ENCODE data around the gene WDR38. TPM values are rescaled to one million over a fixed set of nuclear protein-coding genes. Genes with fewer than 3 reads are reported as not detected.

The WDR38 gene
- total and polyA plus RNA-seq, 2 of the 13 experiments (the other 11 are each of a cell fraction or from before 2014, with no cell fraction given) = not detected

DNA sequence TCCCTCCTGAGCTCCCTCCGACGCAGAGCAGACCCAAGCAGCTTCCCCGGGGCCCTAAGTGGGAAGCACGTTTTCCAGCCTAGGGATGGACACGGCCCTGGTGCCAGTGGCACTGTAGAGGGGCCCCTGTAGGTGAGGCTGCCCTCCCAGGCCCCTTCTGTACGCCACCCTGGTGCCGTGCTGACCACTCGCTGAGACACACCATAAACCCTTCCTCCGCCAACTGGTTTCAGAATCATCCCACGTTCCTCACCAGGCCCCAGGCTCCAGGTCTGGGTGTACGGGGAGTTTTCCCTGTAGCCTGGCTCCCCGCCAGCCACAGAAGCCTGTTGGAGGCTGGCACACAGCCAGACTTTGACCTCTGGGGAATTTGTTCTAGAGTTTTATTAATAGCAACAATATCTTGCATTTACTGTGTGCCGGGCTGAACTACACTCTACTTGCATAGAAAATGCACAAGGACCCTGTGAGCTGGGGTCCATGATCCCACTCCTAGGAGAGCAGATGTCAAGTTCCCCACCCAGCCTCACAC, 18.2 kb upstream of the WDR38 start (continued):
- TF ChIP-seq, protein P1, sequence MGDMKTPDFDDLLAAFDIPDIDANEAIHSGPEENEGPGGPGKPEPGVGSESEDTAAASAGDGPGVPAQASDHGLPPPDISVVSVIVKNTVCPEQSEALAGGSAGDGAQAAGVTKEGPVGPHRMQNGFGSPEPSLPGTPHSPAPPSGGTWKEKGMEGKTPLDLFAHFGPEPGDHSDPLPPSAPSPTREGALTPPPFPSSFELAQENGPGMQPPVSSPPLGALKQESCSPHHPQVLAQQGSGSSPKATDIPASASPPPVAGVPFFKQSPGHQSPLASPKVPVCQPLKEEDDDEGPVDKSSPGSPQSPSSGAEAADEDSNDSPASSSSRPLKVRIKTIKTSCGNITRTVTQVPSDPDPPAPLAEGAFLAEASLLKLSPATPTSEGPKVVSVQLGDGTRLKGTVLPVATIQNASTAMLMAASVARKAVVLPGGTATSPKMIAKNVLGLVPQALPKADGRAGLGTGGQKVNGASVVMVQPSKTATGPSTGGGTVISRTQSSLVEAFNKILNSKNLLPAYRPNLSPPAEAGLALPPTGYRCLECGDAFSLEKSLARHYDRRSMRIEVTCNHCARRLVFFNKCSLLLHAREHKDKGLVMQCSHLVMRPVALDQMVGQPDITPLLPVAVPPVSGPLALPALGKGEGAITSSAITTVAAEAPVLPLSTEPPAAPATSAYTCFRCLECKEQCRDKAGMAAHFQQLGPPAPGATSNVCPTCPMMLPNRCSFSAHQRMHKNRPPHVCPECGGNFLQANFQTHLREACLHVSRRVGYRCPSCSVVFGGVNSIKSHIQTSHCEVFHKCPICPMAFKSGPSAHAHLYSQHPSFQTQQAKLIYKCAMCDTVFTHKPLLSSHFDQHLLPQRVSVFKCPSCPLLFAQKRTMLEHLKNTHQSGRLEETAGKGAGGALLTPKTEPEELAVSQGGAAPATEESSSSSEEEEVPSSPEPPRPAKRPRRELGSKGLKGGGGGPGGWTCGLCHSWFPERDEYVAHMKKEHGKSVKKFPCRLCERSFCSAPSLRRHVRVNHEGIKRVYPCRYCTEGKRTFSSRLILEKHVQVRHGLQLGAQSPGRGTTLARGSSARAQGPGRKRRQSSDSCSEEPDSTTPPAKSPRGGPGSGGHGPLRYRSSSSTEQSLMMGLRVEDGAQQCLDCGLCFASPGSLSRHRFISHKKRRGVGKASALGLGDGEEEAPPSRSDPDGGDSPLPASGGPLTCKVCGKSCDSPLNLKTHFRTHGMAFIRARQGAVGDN (CRISPR knock-in tag; IDR thresholded peaks at IDR 0.05) = peak; percentile 53
- TF ChIP-seq ZNF549 (CRISPR knock-in tag; IDR thresholded peaks at IDR 0.05) = no peak
- TF ChIP-seq KDM4B (CRISPR knock-in tag; IDR thresholded peaks at IDR 0.05) = no peak
- TF ChIP-seq NFIB (CRISPR knock-in tag; IDR thresholded peaks at IDR 0.05; ENCODE audit: borderline replicate concordance) = 0 out of 2 replicates have a peak, but pooled peaks have one; percentile 32
- no peak for TF ChIP-seq MATR3 (CRISPR knock-in tag; IDR thresholded peaks at IDR 0.05)
- no peak for TF ChIP-seq ZNF546 (CRISPR knock-in tag; conservative IDR thresholded peaks at IDR 0.05)
- TF ChIP-seq ETV6 (CRISPR knock-in tag; conservative IDR thresholded peaks at IDR 0.05) = no peak
- TF ChIP-seq GATAD2A (CRISPR knock-in tag; IDR thresholded peaks at IDR 0.05) = no peak
- TF ChIP-seq ZNF34 (CRISPR knock-in tag; IDR thresholded peaks at IDR 0.05; ENCODE audit: borderline replicate concordance) = no peak
- TF ChIP-seq RBAK (CRISPR knock-in tag; IDR thresholded peaks at IDR 0.05) = no peak
- no peak for TF ChIP-seq ZNF720 (CRISPR knock-in tag; IDR thresholded peaks at IDR 0.05)
- TF ChIP-seq, protein P2, sequence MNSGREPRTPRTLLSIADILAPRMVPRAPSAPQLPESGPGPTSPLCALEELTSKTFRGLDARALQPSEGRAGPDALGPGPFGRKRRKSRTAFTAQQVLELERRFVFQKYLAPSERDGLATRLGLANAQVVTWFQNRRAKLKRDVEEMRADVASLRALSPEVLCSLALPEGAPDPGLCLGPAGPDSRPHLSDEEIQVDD (CRISPR knock-in tag; IDR thresholded peaks at IDR 0.05; ENCODE audit: borderline replicate concordance) = no peak
- TF ChIP-seq ZNF343 (CRISPR knock-in tag; IDR thresholded peaks at IDR 0.05) = no peak
- TF ChIP-seq, protein P3, sequence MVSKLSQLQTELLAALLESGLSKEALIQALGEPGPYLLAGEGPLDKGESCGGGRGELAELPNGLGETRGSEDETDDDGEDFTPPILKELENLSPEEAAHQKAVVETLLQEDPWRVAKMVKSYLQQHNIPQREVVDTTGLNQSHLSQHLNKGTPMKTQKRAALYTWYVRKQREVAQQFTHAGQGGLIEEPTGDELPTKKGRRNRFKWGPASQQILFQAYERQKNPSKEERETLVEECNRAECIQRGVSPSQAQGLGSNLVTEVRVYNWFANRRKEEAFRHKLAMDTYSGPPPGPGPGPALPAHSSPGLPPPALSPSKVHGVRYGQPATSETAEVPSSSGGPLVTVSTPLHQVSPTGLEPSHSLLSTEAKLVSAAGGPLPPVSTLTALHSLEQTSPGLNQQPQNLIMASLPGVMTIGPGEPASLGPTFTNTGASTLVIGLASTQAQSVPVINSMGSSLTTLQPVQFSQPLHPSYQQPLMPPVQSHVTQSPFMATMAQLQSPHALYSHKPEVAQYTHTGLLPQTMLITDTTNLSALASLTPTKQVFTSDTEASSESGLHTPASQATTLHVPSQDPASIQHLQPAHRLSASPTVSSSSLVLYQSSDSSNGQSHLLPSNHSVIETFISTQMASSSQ (IDR thresholded peaks at IDR 0.05; ENCODE audit: low read depth) = no peak
- TF ChIP-seq, protein P3 (CRISPR knock-in tag; IDR thresholded peaks at IDR 0.05; ENCODE audit: borderline replicate concordance) = no peak
- TF ChIP-seq, protein P4, sequence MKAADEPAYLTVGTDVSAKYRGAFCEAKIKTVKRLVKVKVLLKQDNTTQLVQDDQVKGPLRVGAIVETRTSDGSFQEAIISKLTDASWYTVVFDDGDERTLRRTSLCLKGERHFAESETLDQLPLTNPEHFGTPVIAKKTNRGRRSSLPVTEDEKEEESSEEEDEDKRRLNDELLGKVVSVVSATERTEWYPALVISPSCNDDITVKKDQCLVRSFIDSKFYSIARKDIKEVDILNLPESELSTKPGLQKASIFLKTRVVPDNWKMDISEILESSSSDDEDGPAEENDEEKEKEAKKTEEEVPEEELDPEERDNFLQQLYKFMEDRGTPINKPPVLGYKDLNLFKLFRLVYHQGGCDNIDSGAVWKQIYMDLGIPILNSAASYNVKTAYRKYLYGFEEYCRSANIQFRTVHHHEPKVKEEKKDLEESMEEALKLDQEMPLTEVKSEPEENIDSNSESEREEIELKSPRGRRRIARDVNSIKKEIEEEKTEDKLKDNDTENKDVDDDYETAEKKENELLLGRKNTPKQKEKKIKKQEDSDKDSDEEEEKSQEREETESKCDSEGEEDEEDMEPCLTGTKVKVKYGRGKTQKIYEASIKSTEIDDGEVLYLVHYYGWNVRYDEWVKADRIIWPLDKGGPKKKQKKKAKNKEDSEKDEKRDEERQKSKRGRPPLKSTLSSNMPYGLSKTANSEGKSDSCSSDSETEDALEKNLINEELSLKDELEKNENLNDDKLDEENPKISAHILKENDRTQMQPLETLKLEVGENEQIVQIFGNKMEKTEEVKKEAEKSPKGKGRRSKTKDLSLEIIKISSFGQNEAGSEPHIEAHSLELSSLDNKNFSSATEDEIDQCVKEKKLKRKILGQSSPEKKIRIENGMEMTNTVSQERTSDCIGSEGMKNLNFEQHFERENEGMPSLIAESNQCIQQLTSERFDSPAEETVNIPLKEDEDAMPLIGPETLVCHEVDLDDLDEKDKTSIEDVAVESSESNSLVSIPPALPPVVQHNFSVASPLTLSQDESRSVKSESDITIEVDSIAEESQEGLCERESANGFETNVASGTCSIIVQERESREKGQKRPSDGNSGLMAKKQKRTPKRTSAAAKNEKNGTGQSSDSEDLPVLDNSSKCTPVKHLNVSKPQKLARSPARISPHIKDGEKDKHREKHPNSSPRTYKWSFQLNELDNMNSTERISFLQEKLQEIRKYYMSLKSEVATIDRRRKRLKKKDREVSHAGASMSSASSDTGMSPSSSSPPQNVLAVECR (CRISPR knock-in tag; IDR thresholded peaks at IDR 0.05; ENCODE audit: borderline replicate concordance) = 0 out of 2 replicates have a peak, but pooled peaks have one; percentile 17
- TF ChIP-seq ZNF550 (CRISPR knock-in tag; IDR thresholded peaks at IDR 0.05; ENCODE audit: borderline replicate concordance) = no peak
